HepG2 (cell line): ENCODE measurements around the gene SHQ1. TPM values are rescaled to one million over a fixed set of nuclear protein-coding genes. Genes with fewer than 3 reads are reported as not detected.
A peak's percentile ranks its signal among the peaks of the same experiment; 100 is the strongest.

Source experiments
- ERF ChIP-seq: IDR thresholded peaks from 2 replicates; pipeline ENCODE4 v1.6.1; 2018; ENCODE audit warnings: missing biosample characterization, missing genetic modification reagents
- EZH2 ChIP-seq: conservative IDR thresholded peaks from 2 replicates; pipeline ENCODE4 v1.6.1; 2012; ENCODE audit warnings: mild to moderate bottlenecking, low read depth, low read length, moderate library complexity
- GATAD1 ChIP-seq: IDR thresholded peaks from 2 replicates; pipeline ENCODE4 v1.6.1; 2016; ENCODE audit warnings: missing genetic modification reagents, missing compliant biosample characterization
- KLF15 ChIP-seq: sonication (generic); formaldehyde crosslinking; IDR thresholded peaks from 2 replicates; pipeline ENCODE4 v1.8.1; 2023; ENCODE audit warnings: borderline replicate concordance, mild to moderate bottlenecking, inconsistent platforms, missing genetic modification reagents, mixed read lengths
- NFE2L1 ChIP-seq: sonication (generic); formaldehyde crosslinking; IDR thresholded peaks from 2 replicates; pipeline ENCODE4 v1.4.0; 2020; ENCODE audit warnings: missing genetic modification reagents, mild to moderate bottlenecking, borderline replicate concordance
- NRL ChIP-seq: sonication (generic); formaldehyde crosslinking; IDR thresholded peaks from 2 replicates; pipeline ENCODE4 v1.5.0; 2020; ENCODE audit warnings: missing genetic modification reagents, mild to moderate bottlenecking, moderate library complexity, borderline replicate concordance
- PHF21A ChIP-seq: sonication (generic); formaldehyde crosslinking; IDR thresholded peaks from 2 replicates; pipeline ENCODE4 v1.5.0; 2020; ENCODE audit warnings: mild to moderate bottlenecking, missing genetic modification reagents
- RCOR2 ChIP-seq: IDR thresholded peaks from 2 replicates; pipeline ENCODE4 v1.6.1; 2016; ENCODE audit warnings: missing biosample characterization, missing genetic modification reagents
- ZBTB21 ChIP-seq: sonication (generic); formaldehyde crosslinking; IDR thresholded peaks from 2 replicates; pipeline ENCODE4 v1.4.0; 2020; ENCODE audit warnings: missing genetic modification reagents
- ZNF3 ChIP-seq: IDR thresholded peaks from 2 replicates; pipeline ENCODE4 v1.7.0; 2017; ENCODE audit warnings: inconsistent platforms
- ZNF616 ChIP-seq: sonication (generic); formaldehyde crosslinking; IDR thresholded peaks from 2 replicates; pipeline ENCODE4 v1.5.0; 2020; ENCODE audit warnings: low read depth, mild to moderate bottlenecking, missing genetic modification reagents
- ZNF674 ChIP-seq: sonication (generic); formaldehyde crosslinking; IDR thresholded peaks from 2 replicates; pipeline ENCODE4 v1.5.0; 2020; ENCODE audit warnings: low read depth, mild to moderate bottlenecking, missing genetic modification reagents
- ZNF703 ChIP-seq: sonication (generic); formaldehyde crosslinking; IDR thresholded peaks from 2 replicates; pipeline ENCODE4 v1.5.1; 2020; ENCODE audit warnings: missing genetic modification reagents, mild to moderate bottlenecking, moderate library complexity, borderline replicate concordance
- ZNF777 ChIP-seq: sonication (generic); formaldehyde crosslinking; IDR thresholded peaks from 2 replicates; pipeline ENCODE4 v1.4.0; 2020; ENCODE audit warnings: missing genetic modification reagents
- polyA plus RNA-seq, 8 experiments: library from polyadenylated mRNA; depleted of rRNA in 3 of 8; stranded (reverse) in 7 of 8; unstranded in 1 of 8; fragments of >200 nt; fragmentation: Illumina TruSeq in 4 of 8; extraction: Trizol in 4 of 8; gene quantifications; 2 replicates each; pipeline versions ENCODE4 v1.2.1 to v1.2.3, GENCODE V29; 2011 to 2016; ENCODE audit warnings: low read depth in 4 of 8, missing spikeins in 1 of 8, mixed read lengths in 1 of 8; ENCODE audit not compliant: insufficient read depth in 1 of 8
- total RNA-seq, 5 experiments: library from RNA; depleted of rRNA; stranded (reverse); fragments of >200 nt; fragmentation: Illumina TruSeq; extraction: Trizol; gene quantifications; 2 replicates each; pipeline ENCODE4 v1.2.3, GENCODE V29; 2016; ENCODE audit warnings: low read depth in 1 of 5
- TF ChIP-seq, protein P1 (sequence below): sonication (generic); formaldehyde crosslinking; IDR thresholded peaks from 2 replicates; pipeline ENCODE4 v1.9.0; 2022; ENCODE audit warnings: low read depth, missing genetic modification reagents
- TF ChIP-seq, protein P2 (sequence below): sonication (generic); formaldehyde crosslinking; IDR thresholded peaks from 2 replicates; pipeline ENCODE4 v1.8.1; 2023; ENCODE audit warnings: missing genetic modification reagents, inconsistent platforms, borderline replicate concordance
- TF ChIP-seq, protein P3 (sequence below): sonication (generic); formaldehyde crosslinking; IDR thresholded peaks from 2 replicates; pipeline ENCODE4 v1.5.0; 2020; ENCODE audit warnings: mild to moderate bottlenecking, missing genetic modification reagents
- TF ChIP-seq, protein P4 (sequence below): IDR thresholded peaks from 2 replicates; pipeline ENCODE4 v1.6.1; 2018; ENCODE audit warnings: missing genetic modification reagents
- TF ChIP-seq, protein P5 (sequence below): sonication (generic); formaldehyde crosslinking; IDR thresholded peaks from 2 replicates; pipeline ENCODE4 v1.4.0; 2020; ENCODE audit warnings: mild to moderate bottlenecking, low read depth, missing genetic modification reagents

Gene SHQ1
- total and polyA plus RNA-seq, 2 of the 13 experiments (the other 11 are each of a cell fraction or from before 2014, with no cell fraction given), result 5.5 to 20.3 TPM

DNA sequence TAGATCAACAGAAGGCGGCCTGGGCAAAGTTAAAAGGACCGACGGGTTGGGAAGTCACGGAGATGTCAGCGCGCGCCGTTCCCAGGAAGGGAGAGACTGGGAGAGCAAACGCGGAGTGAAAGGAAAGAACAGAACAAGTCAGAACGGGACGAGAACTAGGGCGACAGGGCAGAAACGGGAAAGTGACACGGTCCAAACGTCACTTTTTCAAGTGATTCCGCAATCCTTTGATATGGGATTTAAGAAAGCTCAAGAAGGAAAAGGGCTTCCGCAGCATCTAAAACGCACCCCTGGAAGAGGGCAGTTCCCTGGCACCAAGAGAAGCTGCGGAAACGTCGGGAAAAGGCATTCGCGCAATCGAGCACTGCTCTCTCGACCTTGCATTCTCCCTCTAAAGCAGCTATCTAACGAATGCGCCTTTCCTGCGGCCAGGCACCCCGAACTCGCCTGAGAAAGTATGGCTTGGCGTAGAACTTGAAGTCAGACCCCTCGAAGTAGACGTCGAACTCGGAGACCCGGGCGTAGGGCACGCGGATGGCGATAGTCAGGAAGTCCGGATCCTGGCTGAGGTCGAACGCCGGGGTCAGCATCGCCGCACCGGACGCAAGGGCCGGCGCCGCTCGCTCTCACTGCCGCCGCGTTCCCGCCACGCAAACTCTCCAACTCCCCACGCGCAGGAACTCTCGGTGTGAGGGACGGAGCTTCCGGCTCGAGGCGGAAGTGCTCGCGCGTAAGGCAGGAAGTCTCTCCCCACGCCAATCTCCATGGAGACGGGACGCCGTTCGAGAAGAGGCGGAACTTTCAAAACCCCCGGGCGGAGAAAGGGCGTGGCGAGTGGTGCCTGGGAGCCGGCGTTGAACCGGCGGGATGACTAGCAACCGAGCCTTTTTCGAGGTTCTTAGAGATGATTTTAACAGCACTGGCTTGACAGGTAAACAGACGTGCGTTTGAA, at the start of gene SHQ1 (continued):
- TF ChIP-seq, protein P1, sequence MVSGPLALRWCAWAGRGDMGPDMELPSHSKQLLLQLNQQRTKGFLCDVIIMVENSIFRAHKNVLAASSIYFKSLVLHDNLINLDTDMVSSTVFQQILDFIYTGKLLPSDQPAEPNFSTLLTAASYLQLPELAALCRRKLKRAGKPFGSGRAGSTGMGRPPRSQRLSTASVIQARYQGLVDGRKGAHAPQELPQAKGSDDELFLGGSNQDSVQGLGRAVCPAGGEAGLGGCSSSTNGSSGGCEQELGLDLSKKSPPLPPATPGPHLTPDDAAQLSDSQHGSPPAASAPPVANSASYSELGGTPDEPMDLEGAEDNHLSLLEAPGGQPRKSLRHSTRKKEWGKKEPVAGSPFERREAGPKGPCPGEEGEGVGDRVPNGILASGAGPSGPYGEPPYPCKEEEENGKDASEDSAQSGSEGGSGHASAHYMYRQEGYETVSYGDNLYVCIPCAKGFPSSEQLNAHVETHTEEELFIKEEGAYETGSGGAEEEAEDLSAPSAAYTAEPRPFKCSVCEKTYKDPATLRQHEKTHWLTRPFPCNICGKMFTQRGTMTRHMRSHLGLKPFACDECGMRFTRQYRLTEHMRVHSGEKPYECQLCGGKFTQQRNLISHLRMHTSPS (CRISPR knock-in tag), result no peak
- TF ChIP-seq, protein P2, sequence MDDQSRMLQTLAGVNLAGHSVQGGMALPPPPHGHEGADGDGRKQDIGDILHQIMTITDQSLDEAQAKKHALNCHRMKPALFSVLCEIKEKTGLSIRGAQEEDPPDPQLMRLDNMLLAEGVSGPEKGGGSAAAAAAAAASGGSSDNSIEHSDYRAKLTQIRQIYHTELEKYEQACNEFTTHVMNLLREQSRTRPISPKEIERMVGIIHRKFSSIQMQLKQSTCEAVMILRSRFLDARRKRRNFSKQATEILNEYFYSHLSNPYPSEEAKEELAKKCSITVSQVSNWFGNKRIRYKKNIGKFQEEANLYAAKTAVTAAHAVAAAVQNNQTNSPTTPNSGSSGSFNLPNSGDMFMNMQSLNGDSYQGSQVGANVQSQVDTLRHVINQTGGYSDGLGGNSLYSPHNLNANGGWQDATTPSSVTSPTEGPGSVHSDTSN (CRISPR knock-in tag), result no peak
- TF ChIP-seq, protein P3, sequence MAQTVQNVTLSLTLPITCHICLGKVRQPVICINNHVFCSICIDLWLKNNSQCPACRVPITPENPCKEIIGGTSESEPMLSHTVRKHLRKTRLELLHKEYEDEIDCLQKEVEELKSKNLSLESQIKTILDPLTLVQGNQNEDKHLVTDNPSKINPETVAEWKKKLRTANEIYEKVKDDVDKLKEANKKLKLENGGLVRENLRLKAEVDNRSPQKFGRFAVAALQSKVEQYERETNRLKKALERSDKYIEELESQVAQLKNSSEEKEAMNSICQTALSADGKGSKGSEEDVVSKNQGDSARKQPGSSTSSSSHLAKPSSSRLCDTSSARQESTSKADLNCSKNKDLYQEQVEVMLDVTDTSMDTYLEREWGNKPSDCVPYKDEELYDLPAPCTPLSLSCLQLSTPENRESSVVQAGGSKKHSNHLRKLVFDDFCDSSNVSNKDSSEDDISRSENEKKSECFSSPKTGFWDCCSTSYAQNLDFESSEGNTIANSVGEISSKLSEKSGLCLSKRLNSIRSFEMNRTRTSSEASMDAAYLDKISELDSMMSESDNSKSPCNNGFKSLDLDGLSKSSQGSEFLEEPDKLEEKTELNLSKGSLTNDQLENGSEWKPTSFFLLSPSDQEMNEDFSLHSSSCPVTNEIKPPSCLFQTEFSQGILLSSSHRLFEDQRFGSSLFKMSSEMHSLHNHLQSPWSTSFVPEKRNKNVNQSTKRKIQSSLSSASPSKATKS (CRISPR knock-in tag), result no peak
- TF ChIP-seq, protein P4, sequence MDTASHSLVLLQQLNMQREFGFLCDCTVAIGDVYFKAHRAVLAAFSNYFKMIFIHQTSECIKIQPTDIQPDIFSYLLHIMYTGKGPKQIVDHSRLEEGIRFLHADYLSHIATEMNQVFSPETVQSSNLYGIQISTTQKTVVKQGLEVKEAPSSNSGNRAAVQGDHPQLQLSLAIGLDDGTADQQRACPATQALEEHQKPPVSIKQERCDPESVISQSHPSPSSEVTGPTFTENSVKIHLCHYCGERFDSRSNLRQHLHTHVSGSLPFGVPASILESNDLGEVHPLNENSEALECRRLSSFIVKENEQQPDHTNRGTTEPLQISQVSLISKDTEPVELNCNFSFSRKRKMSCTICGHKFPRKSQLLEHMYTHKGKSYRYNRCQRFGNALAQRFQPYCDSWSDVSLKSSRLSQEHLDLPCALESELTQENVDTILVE, result peak; percentile 63; the same call in 1 of the 2 replicates
- TF ChIP-seq ZNF703 (peak; percentile 58; the same call in 1 of the 2 replicates), PHF21A (CRISPR knock-in tag) (no peak), ZBTB21 (no peak), RCOR2 (CRISPR knock-in tag) (no peak), ZNF3 (CRISPR knock-in tag) (no peak), ZNF674 (CRISPR knock-in tag) (no peak), NRL (CRISPR knock-in tag) (peak; percentile 84; the same call in 1 of the 2 replicates), NFE2L1 (peak; percentile 65; the same call in 1 of the 2 replicates), EZH2 (no peak), GATAD1 (CRISPR knock-in tag) (peak; percentile 92), ZNF616 (CRISPR knock-in tag) (peak; percentile 24; the same call in 1 of the 2 replicates), ERF (CRISPR knock-in tag) (peak; percentile 54; the same call in 1 of the 2 replicates), KLF15 (0 out of 2 replicates have a peak, but pooled peaks have one; percentile 68), ZNF777 (CRISPR knock-in tag) (peak; percentile 98)
- TF ChIP-seq, protein P5, sequence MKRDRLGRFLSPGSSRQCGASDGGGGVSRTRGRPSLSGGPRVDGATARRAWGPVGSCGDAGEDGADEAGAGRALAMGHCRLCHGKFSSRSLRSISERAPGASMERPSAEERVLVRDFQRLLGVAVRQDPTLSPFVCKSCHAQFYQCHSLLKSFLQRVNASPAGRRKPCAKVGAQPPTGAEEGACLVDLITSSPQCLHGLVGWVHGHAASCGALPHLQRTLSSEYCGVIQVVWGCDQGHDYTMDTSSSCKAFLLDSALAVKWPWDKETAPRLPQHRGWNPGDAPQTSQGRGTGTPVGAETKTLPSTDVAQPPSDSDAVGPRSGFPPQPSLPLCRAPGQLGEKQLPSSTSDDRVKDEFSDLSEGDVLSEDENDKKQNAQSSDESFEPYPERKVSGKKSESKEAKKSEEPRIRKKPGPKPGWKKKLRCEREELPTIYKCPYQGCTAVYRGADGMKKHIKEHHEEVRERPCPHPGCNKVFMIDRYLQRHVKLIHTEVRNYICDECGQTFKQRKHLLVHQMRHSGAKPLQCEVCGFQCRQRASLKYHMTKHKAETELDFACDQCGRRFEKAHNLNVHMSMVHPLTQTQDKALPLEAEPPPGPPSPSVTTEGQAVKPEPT, result no peak; the same call in 1 of the 2 replicates
